HG03565 (cell line): ENCODE measurements around the gene CHRNE.
"Not testable (repeated sequence)": the region's sequence is repeated elsewhere in the genome, so short reads cannot be mapped to it uniquely, and the experiment has no call there.

Experiments
- ATAC-seq: cut with Tn5 transposase; IDR thresholded peaks from one replicate; pipeline ENCODE4 v1.9.1; 2021; ENCODE audit warnings: mild to moderate bottlenecking, moderate library complexity; ENCODE audit not compliant: unreplicated experiment

CHRNE gene

DNA sequence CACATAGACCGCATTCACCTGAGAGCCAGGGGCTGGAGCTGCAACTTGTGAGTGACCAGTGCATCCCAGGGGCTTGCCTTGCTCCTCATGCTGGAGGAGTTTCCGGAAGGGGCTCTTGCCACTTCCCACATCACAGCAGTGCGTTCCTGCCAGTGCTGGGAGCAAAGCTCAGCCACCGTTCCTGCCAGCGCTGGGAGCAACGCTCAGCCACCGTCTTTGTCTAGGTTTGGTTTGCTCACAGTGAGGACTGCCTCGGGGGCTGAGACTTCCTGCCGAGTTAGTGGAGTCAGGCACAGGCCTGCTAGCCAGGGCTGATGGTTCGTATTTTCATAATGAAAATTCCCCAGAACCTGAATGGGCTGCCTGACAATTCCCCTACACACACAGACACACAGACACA lies 5.4 kb upstream of the CHRNE start:
- no peak for ATAC-seq

- ATAC-seq, result not testable (repeated sequence)
Observed at GRCh38 chr17:4906642-4907041, 3.7 kb upstream of the CHRNE start.

DNA sequence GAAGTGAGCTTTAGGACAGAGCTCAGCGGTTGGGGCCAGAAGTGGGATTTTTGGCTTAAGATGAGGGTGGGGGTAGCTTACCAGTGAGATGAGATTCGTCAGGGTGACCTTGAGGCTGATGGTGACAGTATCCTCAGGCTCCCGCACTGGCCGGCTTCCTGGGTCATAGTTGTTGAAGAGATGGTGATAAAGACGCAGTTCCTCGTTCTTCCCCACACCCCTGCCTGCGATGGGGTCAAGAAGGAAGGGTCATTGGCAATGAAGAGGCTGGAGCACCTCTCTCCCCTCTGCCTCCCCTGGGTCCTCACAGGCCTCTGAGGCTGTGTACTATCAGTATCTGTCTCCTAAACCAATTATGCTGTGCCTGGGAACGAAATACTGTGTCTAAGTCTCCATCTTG lies 358 bp downstream of the CHRNE start:
- ATAC-seq, result no peak

GRCh38 chr17:4901648-4902344 lies 1.1 kb downstream of the CHRNE start:
- ATAC-seq, result no peak

DNA sequence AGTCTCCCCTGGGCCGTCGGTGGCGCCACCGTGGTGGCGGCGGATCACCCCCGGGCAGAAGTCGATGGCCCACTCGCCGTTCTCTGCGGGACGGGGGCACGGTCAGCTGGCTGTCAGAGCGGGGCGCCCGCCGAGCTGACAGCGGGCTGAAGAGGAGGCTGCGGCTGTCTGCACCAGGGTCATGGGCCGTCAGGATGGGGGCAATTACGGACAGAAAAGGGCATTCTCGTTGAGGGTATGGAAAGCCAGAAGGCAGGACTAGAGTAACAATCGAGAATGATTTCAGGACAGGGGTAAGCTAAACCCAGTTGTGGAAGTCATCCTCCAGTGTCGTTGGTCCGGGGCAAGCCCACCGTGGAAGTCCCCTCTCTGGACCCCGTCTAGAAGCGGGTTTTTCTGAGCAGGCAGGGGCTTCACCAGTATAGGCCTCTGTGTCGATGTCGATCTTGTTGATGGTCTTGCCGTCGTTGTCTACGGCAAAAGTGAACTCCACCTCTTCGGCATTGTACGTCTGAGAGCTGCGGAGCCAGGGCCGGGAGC lies 1.7 kb downstream of the CHRNE start:
- no peak for ATAC-seq

DNA sequence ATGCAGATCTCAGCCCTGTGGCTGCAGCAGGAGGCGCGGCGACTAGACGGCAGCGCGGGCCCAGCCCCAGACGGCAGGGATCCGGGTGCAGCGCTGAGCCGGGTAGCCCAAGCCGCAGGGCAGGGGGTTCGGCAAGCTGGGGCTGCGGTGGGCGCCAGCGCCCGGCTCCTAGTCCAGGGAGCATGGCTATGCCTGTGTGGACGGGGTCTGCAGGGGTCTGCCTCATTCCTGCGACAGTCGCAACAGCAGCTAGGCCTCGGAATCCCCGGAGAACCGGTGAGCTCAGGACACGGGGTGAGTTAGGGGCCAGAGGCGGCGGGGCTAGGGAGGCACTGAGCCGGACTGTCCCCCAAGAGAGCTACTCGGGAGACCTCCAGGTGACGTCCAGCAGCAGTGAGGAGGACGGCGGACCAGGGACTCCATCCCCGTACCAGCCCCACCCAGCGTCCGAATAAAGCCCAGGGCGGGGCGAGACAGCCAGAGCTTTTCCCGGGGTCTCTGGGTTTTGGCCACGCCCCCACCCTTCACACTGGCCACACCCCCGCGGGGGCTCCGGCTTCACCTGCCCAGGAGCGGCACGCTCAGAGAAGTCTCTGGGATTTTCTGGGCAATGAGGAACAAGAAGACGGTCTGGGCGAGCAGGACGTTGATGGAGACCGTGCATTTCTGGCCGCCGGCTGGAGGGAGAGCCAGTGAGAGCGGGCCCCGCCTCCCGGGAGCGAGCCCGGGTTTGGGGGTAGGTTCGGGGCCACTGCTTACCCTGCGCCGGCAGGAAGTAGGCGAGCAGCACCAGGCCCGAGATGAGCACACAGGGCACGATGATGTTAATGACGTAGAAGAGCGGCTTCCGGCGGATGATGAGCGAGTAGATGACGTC lies 2.4 kb downstream of the CHRNE start:
- no peak for ATAC-seq

DNA sequence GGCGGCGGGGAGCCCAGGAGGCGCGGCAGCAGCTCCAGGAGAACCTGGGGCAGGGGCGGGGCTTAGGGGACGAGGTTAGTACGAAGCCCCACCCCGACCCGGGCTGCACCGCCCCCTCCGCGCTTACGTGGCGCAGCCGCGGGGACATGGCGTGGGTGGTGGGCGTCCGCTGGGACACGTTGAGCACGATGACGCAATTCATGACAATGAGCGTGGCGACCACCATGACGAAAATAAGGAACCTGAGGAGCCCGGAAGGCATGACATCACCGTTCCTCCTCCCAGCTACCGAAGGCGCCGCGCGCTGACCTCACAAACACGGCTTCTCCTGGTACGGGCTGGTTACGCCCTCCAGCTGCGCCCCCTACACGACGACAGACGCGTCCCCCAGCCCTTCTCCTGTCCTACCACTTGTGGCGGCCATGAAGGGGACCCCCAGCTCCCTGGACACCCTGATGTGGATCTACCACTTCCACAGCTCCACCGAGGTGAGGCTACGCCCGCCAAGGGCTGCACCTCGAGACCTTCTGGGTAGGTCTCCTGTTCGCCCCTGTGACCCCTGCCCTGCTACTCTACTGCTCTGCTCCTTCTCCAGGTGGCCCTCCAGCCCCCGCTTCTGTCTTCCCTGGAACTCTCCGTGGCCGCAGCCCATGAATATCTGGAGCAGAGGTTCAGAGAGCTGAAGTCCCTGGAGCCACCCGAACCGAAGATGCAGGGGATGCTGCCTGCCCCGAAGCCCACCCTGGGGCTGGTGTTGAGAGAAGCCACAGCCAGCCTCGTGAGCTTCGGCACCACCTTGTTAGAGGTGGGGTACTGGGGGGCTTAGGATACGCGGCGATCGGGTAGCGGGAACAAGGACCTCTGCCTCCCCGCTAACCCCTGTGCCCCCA lies 3.3 kb downstream of the CHRNE start, which contains the start of gene C17orf107:
Gene C17orf107 (plus strand): TSS at position 196 of the 890 bp plus-strand sequence. CDS start 227 bp downstream, at position 423.
- ATAC-seq, result peak; percentile 44

DNA sequence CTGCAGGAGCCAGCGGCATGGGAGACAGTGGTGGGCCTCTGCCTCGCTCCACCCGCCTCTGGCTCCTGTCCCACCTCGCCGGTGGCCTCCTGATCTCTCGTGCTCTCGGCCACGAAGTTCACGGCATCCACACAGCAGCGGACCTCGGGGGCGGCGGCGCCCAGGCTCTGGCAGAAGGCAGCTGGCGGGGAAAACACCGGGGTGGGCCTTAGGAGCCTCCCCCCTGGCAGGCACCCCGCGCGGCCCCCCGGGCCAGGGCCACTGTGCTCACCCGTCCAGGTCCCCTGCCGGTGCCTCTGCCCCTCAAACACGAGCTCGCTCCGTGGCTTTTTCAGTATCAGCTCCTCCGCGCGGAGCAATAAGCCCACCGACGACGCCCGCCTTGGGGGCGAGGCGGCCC lies 4.0 kb downstream of the CHRNE start:
- ATAC-seq, result no peak

DNA sequence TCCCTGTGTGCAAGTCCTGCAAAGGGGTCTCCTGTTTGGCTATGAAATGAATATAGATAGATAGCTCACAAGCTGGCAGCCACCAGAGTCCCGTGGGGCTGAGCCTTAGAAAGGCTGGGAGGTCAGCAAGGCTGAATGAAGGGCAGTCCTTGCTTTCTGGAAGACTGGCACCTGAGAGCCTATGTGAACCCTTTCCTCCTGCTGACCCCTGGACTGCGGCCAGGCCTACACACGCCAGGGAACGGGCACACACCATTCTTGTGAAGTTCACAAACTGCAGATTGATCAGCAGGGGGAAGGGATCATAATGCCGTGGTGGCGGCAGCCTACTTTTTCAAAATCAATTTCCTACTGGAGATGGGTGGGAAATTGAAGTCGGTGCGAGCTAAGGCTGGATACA lies 4.5 kb downstream of the CHRNE start:
- no peak for ATAC-seq

DNA sequence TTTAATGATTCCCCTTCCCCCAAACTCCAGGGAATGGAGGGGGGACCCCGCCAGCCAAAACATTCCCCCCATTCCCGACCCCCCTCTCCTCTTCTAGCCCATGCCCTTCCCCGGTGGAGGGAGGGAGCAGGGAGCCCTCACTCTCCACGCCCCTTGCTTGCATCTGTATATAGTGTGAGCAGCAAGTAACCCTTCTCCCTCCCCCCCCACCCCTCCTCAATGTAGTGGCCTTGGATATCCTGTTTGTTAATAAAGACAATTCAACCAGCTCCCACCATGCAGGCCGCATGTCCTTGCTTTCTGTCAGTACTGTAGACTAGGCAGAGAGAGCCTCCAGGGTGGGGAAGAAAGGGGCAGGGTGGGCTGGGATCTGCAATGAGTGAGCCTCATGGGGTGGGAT lies 5.1 kb downstream of the CHRNE start:
- ATAC-seq, result no peak

GRCh38 chr17:4897198-4897687 lies 5.7 kb downstream of the CHRNE start:
- ATAC-seq, result no peak

- no peak for ATAC-seq
Observed at GRCh38 chr17:4896332-4897197, 6.3 kb downstream of the CHRNE start.

DNA sequence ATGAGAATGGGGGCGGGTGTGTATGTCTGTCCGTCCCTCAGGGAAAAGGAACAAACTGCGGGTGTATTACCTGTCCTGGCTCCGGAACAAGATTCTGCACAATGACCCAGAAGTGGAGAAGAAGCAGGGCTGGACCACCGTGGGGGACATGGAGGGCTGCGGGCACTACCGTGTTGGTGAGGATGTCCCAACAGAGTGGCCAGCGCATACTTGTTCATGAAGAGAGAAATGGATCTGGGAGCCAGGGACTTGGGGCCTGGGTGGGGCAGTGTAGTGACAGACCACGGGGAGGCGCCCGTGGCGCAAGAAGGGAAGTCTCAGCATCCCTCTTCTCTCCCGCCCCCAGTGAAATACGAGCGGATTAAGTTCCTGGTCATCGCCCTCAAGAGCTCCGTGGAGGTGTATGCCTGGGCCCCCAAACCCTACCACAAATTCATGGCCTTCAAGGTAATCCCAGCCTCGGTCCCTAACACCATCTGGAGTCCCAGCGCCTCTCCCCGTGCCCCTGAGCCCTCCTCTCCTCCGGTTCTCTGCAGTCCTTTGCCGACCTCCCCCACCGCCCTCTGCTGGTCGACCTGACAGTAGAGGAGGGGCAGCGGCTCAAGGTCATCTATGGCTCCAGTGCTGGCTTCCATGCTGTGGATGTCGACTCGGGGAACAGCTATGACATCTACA lies 7.1 kb downstream of the CHRNE start:
- ATAC-seq, result no peak

GRCh38 chr17:4895121-4895520 lies 7.8 kb downstream of the CHRNE start:
- no peak for ATAC-seq

- no peak for ATAC-seq
Observed at GRCh38 chr17:4893721-4894560, 9.0 kb downstream of the CHRNE start.

DNA sequence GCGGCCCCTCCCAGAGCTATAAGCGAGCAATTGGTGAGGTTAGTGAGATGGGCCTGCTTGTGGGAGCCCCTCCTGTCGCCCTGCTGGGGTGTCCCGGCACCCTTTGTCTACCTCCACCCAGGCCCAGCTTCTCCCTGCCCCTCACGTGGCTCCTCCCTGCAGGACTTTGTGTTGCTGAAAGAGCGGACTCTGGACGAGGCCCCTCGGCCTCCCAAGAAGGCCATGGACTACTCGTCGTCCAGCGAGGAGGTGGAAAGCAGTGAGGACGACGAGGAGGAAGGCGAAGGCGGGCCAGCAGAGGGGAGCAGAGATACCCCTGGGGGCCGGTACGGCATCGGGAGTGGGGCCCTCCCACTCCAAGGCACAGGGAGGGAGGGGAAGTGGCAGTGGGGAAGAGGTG lies 9.6 kb downstream of the CHRNE start:
- ATAC-seq, result no peak

- ATAC-seq, result no peak
Observed at GRCh38 chr17:4892499-4893221, 10.2 kb downstream of the CHRNE start.
